Lower leg skin (tissue), 3 donors: ENCODE results near the gene HSPA1A.

ENCODE experiments used
- CTCF ChIP-seq, 3 donors: fragments of 450-650 bp; IDR thresholded peaks; one replicate each; pipeline ENCODE4 v1.5.1; 2016; ENCODE audit warnings: antibody characterized with exemption in 3 of 3, mild to moderate bottlenecking in 3 of 3, moderate library complexity in 2 of 3
- POLR2A ChIP-seq, 2 donors: fragments of 450-650 bp; IDR thresholded peaks; one replicate each; pipeline ENCODE4 v1.6.1; 2016 to 2017; ENCODE audit warnings: antibody characterized with exemption in 2 of 2, mild to moderate bottlenecking in 1 of 2, moderate library complexity in 1 of 2

DNA sequence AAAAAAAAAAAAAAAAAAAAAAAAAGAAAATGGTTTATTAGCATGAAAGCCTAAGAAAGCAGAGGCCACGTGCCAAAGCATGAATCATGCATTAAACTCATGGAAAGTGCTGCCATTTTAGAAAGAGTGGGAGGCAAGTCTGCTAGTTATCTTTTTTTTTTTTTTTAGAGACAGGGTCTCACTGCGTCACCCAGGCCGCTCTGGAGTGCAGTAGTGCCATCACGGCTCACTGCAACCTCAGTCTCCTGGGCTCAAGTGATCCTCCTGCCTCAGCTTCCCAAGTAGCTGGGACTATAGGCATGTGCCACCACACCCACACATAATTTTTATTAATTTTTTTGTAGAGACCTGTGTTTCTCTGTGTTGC lies 43.4 kb upstream of the HSPA1A start:
- no peak for TF ChIP-seq CTCF (IDR thresholded peaks at IDR 0.05)
- TF ChIP-seq POLR2A (IDR thresholded peaks at IDR 0.05) = no peak
